Body of pancreas (tissue), 4 donors: ENCODE data around the gene SLC25A29.

ENCODE experiments used
- CTCF ChIP-seq, 7 experiments: fragments of 450-650 bp in 4 of 7; fragments of 200-600 bp in 3 of 7; sonication (generic) in 3 of 7; IDR thresholded peaks; one replicate each; pipeline ENCODE4 v1.5.1; 2016 to 2019; ENCODE audit warnings: antibody characterized with exemption in 7 of 7
- POLR2A ChIP-seq, 3 donors: fragments of 450-650 bp; IDR thresholded peaks; one replicate each; pipeline ENCODE4 v1.6.1; 2016; ENCODE audit warnings: antibody characterized with exemption in 3 of 3, mild to moderate bottlenecking in 2 of 3

GRCh38 chr14:100348253-100348729 is 42.0 kb upstream of the SLC25A29 start:
- TF ChIP-seq CTCF (IDR thresholded peaks at IDR 0.05) (no peak), POLR2A (IDR thresholded peaks at IDR 0.05) (no peak)
